Vagina (tissue), 2 donors: ENCODE measurements around the gene MAP2K2. TPM values are rescaled to one million over a fixed set of nuclear protein-coding genes. Genes with fewer than 3 reads are reported as not detected.
"Not testable (repeated sequence)": the region's sequence is repeated elsewhere in the genome, so short reads cannot be mapped to it uniquely, and the experiment has no call there.

Source experiments
- DNase-seq, 2 donors: peaks; one replicate each; pipeline ENCODE4 v3.0.0-alpha.2; 2017; ENCODE audit errors: extremely low spot score in 2 of 2
- H3K27ac ChIP-seq: fragments of 200-600 bp; sonication (generic); one replicate; pipeline ENCODE4 v1.5.1; 2019
- H3K27me3 ChIP-seq: fragments of 200-600 bp; sonication (generic); one replicate; pipeline ENCODE4 v1.5.1; 2019
- H3K36me3 ChIP-seq, 2 donors: fragments of 200-600 bp; sonication (generic); one replicate each; pipeline ENCODE4 v1.5.1; 2017 to 2019
- H3K4me1 ChIP-seq: fragments of 200-600 bp; sonication (generic); one replicate; pipeline ENCODE4 v1.5.1; 2019
- H3K4me3 ChIP-seq, 2 donors: fragments of 200-600 bp; sonication (generic); 1 replicate in 1 of 2; 2 replicates in 1 of 2; pipeline ENCODE4 v1.5.1; 2016 to 2019
- H3K9me3 ChIP-seq: fragments of 200-600 bp; sonication (generic); one replicate; pipeline ENCODE4 v1.5.1; 2019
- POLR2A ChIP-seq, 2 donors: fragments of 450-650 bp; IDR thresholded peaks; one replicate each; pipeline ENCODE4 v1.6.1; 2017; ENCODE audit warnings: antibody characterized with exemption in 2 of 2, mild to moderate bottlenecking in 2 of 2, moderate library complexity in 2 of 2
- POLR2AphosphoS5 ChIP-seq, 2 donors: sonication (generic); formaldehyde crosslinking; IDR thresholded peaks; one replicate each; pipeline ENCODE4 v1.9.0; 2017; ENCODE audit warnings: antibody characterized with exemption in 2 of 2, mild to moderate bottlenecking in 2 of 2, low read depth in 1 of 2; ENCODE audit not compliant: insufficient read depth in 1 of 2
- intact Hi-C: fragments of 100-400 bp; cut with DNase I; formaldehyde crosslinking; loops from one replicate; pipeline ENCODE4 v1.15.1; 2023
- total RNA-seq: library from RNA; depleted of rRNA; stranded (reverse); fragments of >200 nt; gene quantifications from one replicate; pipeline ENCODE4 v1.2.3, GENCODE V29; 2016
- TF ChIP-seq, protein P1 (sequence below), 3 experiments: fragments of 450-650 bp in 2 of 3; fragments of 200-600 bp in 1 of 3; sonication (generic) in 1 of 3; IDR thresholded peaks; one replicate each; pipeline ENCODE4 v1.5.1; 2017 to 2019; ENCODE audit warnings: antibody characterized with exemption in 3 of 3, mild to moderate bottlenecking in 2 of 3, moderate library complexity in 2 of 3

Gene MAP2K2
- total RNA-seq, result 104 TPM

DNA sequence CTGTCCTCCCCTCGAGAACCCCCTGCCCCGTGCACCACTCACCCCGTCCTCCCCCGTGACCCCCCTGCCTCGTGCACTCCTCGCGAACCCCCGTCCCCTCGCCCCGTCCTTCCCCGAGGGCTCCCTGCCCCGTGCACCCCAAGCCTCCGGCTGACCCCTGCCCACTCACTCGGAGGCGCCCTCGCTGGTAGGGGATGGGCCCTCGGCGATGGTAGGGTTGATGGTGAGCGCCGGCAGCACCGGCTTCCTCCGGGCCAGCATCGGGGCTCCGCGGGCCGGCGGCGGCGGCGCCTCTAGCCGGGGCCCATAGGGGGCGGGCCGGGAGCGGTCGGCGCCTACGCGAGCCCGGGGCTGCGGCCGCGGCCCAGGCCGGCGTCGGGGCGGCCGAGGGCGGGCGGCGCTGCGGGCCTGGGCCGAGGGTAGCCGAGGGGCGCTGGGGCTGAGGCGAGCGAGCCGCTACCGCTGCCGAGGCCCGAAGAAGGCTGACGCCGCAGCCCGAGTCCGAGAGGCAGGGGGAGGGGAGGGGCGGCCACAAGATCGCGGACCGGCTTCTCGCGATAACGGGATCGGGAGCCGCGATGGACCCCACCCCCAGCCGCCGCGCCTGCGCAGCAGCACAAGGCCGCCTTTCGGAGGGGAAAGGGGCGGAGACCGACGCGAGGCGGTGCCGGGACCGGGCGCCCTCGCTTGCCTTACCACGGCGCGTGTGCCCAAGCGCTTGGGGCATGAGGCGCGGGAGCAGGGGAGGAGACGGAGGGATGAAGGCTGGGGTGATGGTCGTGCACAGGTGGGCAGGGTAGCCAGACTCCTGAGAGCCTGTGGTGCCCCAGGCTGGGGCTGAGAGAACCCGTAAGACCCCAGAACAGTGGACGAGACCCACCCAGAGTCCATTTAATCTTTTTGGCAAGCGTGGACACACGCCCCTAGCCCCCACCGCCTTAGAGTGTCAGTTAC is at the start of gene MAP2K2:
Gene MAP2K2 (minus strand): TSS at position 508 of the 954 bp plus-strand sequence. CDS start 247 bp downstream, at position 261.
- H3K4me1 ChIP-seq, result peaks cover 45% of the 10 kb centered on the region
- intact Hi-C loops, result loop anchor here (1.0 kb wide), 1 partner anchor 117 kb away; the partner anchor contains the start of gene PIAS4
- TF ChIP-seq, protein P1, sequence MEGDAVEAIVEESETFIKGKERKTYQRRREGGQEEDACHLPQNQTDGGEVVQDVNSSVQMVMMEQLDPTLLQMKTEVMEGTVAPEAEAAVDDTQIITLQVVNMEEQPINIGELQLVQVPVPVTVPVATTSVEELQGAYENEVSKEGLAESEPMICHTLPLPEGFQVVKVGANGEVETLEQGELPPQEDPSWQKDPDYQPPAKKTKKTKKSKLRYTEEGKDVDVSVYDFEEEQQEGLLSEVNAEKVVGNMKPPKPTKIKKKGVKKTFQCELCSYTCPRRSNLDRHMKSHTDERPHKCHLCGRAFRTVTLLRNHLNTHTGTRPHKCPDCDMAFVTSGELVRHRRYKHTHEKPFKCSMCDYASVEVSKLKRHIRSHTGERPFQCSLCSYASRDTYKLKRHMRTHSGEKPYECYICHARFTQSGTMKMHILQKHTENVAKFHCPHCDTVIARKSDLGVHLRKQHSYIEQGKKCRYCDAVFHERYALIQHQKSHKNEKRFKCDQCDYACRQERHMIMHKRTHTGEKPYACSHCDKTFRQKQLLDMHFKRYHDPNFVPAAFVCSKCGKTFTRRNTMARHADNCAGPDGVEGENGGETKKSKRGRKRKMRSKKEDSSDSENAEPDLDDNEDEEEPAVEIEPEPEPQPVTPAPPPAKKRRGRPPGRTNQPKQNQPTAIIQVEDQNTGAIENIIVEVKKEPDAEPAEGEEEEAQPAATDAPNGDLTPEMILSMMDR (IDR thresholded peaks at IDR 0.05), result no peak
- TF ChIP-seq POLR2A (IDR thresholded peaks at IDR 0.05) (peak in 1 of 2 donors; percentile 46), POLR2AphosphoS5 (IDR thresholded peaks at IDR 0.05; ENCODE audit: insufficient read depth in 1 of 2, low read depth in 1 of 2) (peak; percentile 83 to 87)
- H3K4me3 ChIP-seq, result peak within 1 kb of the TSS; percentile 92 to 95
- no peaks in the 10 kb centered on the region for H3K36me3 ChIP-seq
- H3K9me3 ChIP-seq, result no peaks in the 10 kb centered on the region
- peak within 1 kb of the TSS; percentile 81 for H3K27ac ChIP-seq
- no peaks in the 10 kb centered on the region for H3K27me3 ChIP-seq
- DNase-seq, result peak in 1 of 2 donors; percentile 91

GRCh38 chr19:4172861-4173473 is 49.0 kb upstream of the MAP2K2 start:
- no peak for DNase-seq
- H3K4me3 ChIP-seq, result no peak overlapping the region
- no peaks in the 10 kb centered on the region for H3K9me3 ChIP-seq
- no peaks in the 10 kb centered on the region for H3K4me1 ChIP-seq
- intact Hi-C loops, result no loop called here
- peaks cover 0 to 24% of the 10 kb centered on the region in 2 donors for H3K36me3 ChIP-seq
- no peak overlapping the region for H3K27ac ChIP-seq
- H3K27me3 ChIP-seq, result no peaks in the 10 kb centered on the region
- TF ChIP-seq POLR2A (IDR thresholded peaks at IDR 0.05) (no peak), POLR2AphosphoS5 (IDR thresholded peaks at IDR 0.05; ENCODE audit: insufficient read depth in 1 of 2, low read depth in 1 of 2) (no peak)

DNA sequence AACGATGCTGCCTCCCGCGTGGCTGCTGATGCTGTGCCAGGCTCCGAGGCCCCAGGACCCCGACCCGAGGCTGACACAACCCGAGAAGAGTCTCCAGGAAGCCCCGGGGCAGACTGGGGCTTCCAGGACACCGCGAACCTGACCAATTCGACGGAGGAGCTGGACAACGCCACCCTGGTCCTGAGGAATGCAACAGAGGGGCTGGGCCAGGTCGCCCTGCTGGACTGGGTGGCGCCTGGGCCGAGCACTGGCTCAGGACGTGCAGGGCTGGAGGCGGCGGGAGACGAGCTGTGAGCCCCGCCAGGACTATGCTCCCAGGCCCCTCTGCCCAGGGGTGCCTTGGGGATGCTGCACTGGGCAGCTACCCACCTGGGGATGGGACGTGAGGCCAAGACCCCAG is 47.8 kb upstream of the MAP2K2 start:
- no peaks in the 10 kb centered on the region for H3K9me3 ChIP-seq
- no peaks in the 10 kb centered on the region for H3K4me1 ChIP-seq
- H3K27ac ChIP-seq, result no peak overlapping the region
- TF ChIP-seq POLR2AphosphoS5 (IDR thresholded peaks at IDR 0.05; ENCODE audit: insufficient read depth in 1 of 2, low read depth in 1 of 2), result no peak
- TF ChIP-seq POLR2A (IDR thresholded peaks at IDR 0.05), result no peak
- TF ChIP-seq, protein P1 (IDR thresholded peaks at IDR 0.05), result no peak
- no peak overlapping the region for H3K4me3 ChIP-seq
- H3K27me3 ChIP-seq, result no peaks in the 10 kb centered on the region
- DNase-seq, result no peak
- H3K36me3 ChIP-seq, result peaks cover 0 to 19% of the 10 kb centered on the region in 2 donors
- intact Hi-C loops, result no loop called here

DNA sequence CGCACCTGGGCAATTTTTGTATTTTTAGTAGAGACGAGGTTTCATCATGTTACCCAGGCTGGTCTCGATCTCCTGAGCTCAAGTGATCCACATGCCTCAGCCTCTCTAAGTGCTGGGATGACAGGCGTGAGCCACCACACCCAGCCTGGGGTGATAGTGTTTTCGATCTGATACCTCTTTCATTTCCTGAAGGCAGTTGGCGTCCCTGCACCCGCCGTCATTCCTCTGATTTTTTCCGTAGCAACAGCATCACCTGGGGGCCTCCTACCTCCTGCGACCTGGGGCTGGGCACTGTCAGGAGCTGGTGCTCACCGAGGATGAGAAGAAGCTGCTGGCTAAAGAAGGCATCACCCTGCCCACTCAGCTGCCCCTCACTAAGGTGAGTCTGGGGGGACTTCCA is 40.3 kb upstream of the MAP2K2 start:
- Histone ChIP-seq H3K27me3 (no peaks in the 10 kb centered on the region), H3K36me3 (no peaks in the 10 kb centered on the region), H3K9me3 (no peaks in the 10 kb centered on the region), H3K4me3 (no peak overlapping the region), H3K27ac (no peak overlapping the region), H3K4me1 (no peaks in the 10 kb centered on the region)
- intact Hi-C loops, result no loop called here
- DNase-seq, result no peak
- no peak for TF ChIP-seq POLR2A (IDR thresholded peaks at IDR 0.05)
- TF ChIP-seq POLR2AphosphoS5 (IDR thresholded peaks at IDR 0.05; ENCODE audit: insufficient read depth in 1 of 2, low read depth in 1 of 2), result no peak
- TF ChIP-seq, protein P1 (IDR thresholded peaks at IDR 0.05), result no peak

- intact Hi-C loops, result no loop called here
- no peaks in the 10 kb centered on the region for H3K27me3 ChIP-seq
- H3K4me1 ChIP-seq, result no peaks in the 10 kb centered on the region
- no peak for TF ChIP-seq POLR2AphosphoS5 (IDR thresholded peaks at IDR 0.05; ENCODE audit: insufficient read depth in 1 of 2, low read depth in 1 of 2)
- TF ChIP-seq, protein P1 (IDR thresholded peaks at IDR 0.05), result no peak
- TF ChIP-seq POLR2A (IDR thresholded peaks at IDR 0.05), result no peak
- no peak overlapping the region for H3K27ac ChIP-seq
- DNase-seq, result no peak
- H3K9me3 ChIP-seq, result no peaks in the 10 kb centered on the region
- no peak overlapping the region for H3K4me3 ChIP-seq
- H3K36me3 ChIP-seq, result no peaks in the 10 kb centered on the region
These were observed 37.6 kb upstream of the MAP2K2 start for GRCh38 chr19:4161415-4162077.

GRCh38 chr19:4157971-4158370 is 34.0 kb upstream of the MAP2K2 start:
- H3K4me3 ChIP-seq, H3K36me3 ChIP-seq, H3K4me1 ChIP-seq, H3K9me3 ChIP-seq, H3K27me3 ChIP-seq, intact Hi-C loops, DNase-seq, H3K27ac ChIP-seq: not testable (repeated sequence)
